K562 (cell line): ENCODE results near the gene FRMPD1. TPM values are rescaled to one million over a fixed set of nuclear protein-coding genes. Genes with fewer than 3 reads are reported as not detected.

Experiments used
- ATF6 ChIP-seq: sonication (generic); formaldehyde crosslinking; IDR thresholded peaks from 2 replicates; pipeline ENCODE4 v1.4.0; 2020; ENCODE audit warnings: mild to moderate bottlenecking, missing genetic modification reagents
- CHD2 ChIP-seq: IDR thresholded peaks from 2 replicates; pipeline ENCODE4 v1.6.1; 2011; ENCODE audit warnings: low read depth, low read length
- E2F6 ChIP-seq, 2 experiments: IDR thresholded peaks; 2 replicates each; pipeline ENCODE4 v1.6.1; 2011; ENCODE audit warnings: borderline replicate concordance in 1 of 2, control low read depth in 1 of 2, low read depth in 1 of 2, low read length in 1 of 2, mild to moderate bottlenecking in 1 of 2, mixed read lengths in 1 of 2, moderate library complexity in 1 of 2; ENCODE audit not compliant: insufficient read depth in 1 of 2, insufficient read length in 1 of 2, poor library complexity in 1 of 2, severe bottlenecking in 1 of 2; ENCODE audit errors: extremely low read depth in 1 of 2
- ESRRB ChIP-seq: fragments of 250-450 bp; sonication (Bioruptor Pico); IDR thresholded peaks from 2 replicates; pipeline ENCODE4 v1.5.0; 2020; ENCODE audit warnings: mild to moderate bottlenecking, moderate library complexity, borderline replicate concordance
- FOXJ2 ChIP-seq: fragments of 200-800 bp; sonication (Bioruptor generic); IDR thresholded peaks from 2 replicates; pipeline ENCODE4 v1.6.1; 2016; ENCODE audit warnings: missing genetic modification characterization, missing compliant biosample characterization
- GTF2E2 ChIP-seq: fragments of 200-800 bp; sonication (Bioruptor generic); IDR thresholded peaks from 2 replicates; pipeline ENCODE4 v1.6.1; 2016; ENCODE audit warnings: missing genetic modification characterization, missing compliant biosample characterization
- HMGXB4 ChIP-seq: sonication (generic); formaldehyde crosslinking; IDR thresholded peaks from 2 replicates; pipeline ENCODE4 v1.8.1; 2023; ENCODE audit warnings: mild to moderate bottlenecking, missing genetic modification reagents
- ILK ChIP-seq: fragments of 450-650 bp; IDR thresholded peaks from 2 replicates; pipeline ENCODE4 v1.6.1; 2016; ENCODE audit warnings: missing genetic modification characterization, low read depth, mild to moderate bottlenecking, missing compliant biosample characterization, moderate library complexity, borderline replicate concordance
- NUFIP1 ChIP-seq: fragments of 450-650 bp; IDR thresholded peaks from 2 replicates; pipeline ENCODE4 v1.6.1; 2018; ENCODE audit not compliant: partially characterized antibody
- POLR2A ChIP-seq: fragments of 450-650 bp; conservative IDR thresholded peaks from 2 replicates; pipeline ENCODE4 v1.6.1; 2016
- POLR2AphosphoS2 ChIP-seq: IDR thresholded peaks from 2 replicates; pipeline ENCODE4 v1.6.1; 2012; ENCODE audit warnings: low read length, improper control_type of control experiment
- PRPF4 ChIP-seq: fragments of 200-400 bp; formaldehyde crosslinking; IDR thresholded peaks from one replicate; pipeline ENCODE4 v1.6.1; 2017; ENCODE audit warnings: low read length, low read depth, mild to moderate bottlenecking; ENCODE audit not compliant: insufficient read depth, poor library complexity, severe bottlenecking
- SP2 ChIP-seq: IDR thresholded peaks from 2 replicates; pipeline ENCODE4 v1.6.1; 2011; ENCODE audit warnings: mild to moderate bottlenecking, low read depth, low read length, moderate library complexity; ENCODE audit not compliant: poor library complexity, severe bottlenecking; ENCODE audit errors: extremely low read depth
- ZNF197 ChIP-seq: fragments of 200-800 bp; sonication (Bioruptor generic); IDR thresholded peaks from 2 replicates; pipeline ENCODE4 v1.6.1; 2016; ENCODE audit warnings: low read depth, missing genetic modification characterization, missing compliant biosample characterization
- ZNF354B ChIP-seq: fragments of 250-450 bp; sonication (Bioruptor Pico); IDR thresholded peaks from 2 replicates; pipeline ENCODE4 v1.4.0; 2020
- ZNF436 ChIP-seq: fragments of 250-450, 450-650 bp; sonication (Bioruptor Pico); formaldehyde crosslinking; IDR thresholded peaks from 2 replicates; pipeline ENCODE4 v1.7.0; 2020; ENCODE audit warnings: mild to moderate bottlenecking
- ZNF444 ChIP-seq: fragments of 250-450 bp; sonication (Bioruptor Pico); IDR thresholded peaks from 2 replicates; pipeline ENCODE4 v1.4.0; 2020; ENCODE audit warnings: mild to moderate bottlenecking, moderate library complexity
- polyA plus RNA-seq, 8 experiments: library from polyadenylated mRNA; depleted of rRNA in 4 of 8; stranded (reverse) in 5 of 8; unstranded in 3 of 8; fragments of >200 nt; fragmentation: Nextera tagmentation in 2 of 8; fragmentation: Illumina TruSeq in 1 of 8; extraction: Ambion mirVana in 2 of 8; extraction: Trizol in 1 of 8; gene quantifications; 2 replicates each; pipeline versions ENCODE4 v1.2.1 to v1.2.3, GENCODE V29; 2011 to 2014; ENCODE audit warnings: inconsistent platforms in 1 of 8, missing spikeins in 1 of 8
- total RNA-seq, 7 experiments: library from RNA; depleted of rRNA in 6 of 7; stranded (reverse); fragments of >200 nt in 6 of 7; fragmentation: Illumina TruSeq in 2 of 7; extraction: Trizol in 2 of 7; gene quantifications; 2 replicates each; pipeline versions ENCODE4 v1.2.1 to v1.2.3, GENCODE V29; 2011 to 2021; ENCODE audit warnings: low replicate concordance in 1 of 7
- TF ChIP-seq, protein P1 (sequence below), 2 experiments: fragments of 150-350 bp in 1 of 2; IDR thresholded peaks; 2 replicates each; pipeline ENCODE4 v1.6.1; 2012 to 2016; ENCODE audit warnings: low read depth in 2 of 2, low read length in 2 of 2, mild to moderate bottlenecking in 1 of 2, moderate library complexity in 1 of 2

FRMPD1 gene
- total and polyA plus RNA-seq, 9 of the 15 experiments (the other 6 are each of a cell fraction or from before 2014, with no cell fraction given) = not detected

DNA sequence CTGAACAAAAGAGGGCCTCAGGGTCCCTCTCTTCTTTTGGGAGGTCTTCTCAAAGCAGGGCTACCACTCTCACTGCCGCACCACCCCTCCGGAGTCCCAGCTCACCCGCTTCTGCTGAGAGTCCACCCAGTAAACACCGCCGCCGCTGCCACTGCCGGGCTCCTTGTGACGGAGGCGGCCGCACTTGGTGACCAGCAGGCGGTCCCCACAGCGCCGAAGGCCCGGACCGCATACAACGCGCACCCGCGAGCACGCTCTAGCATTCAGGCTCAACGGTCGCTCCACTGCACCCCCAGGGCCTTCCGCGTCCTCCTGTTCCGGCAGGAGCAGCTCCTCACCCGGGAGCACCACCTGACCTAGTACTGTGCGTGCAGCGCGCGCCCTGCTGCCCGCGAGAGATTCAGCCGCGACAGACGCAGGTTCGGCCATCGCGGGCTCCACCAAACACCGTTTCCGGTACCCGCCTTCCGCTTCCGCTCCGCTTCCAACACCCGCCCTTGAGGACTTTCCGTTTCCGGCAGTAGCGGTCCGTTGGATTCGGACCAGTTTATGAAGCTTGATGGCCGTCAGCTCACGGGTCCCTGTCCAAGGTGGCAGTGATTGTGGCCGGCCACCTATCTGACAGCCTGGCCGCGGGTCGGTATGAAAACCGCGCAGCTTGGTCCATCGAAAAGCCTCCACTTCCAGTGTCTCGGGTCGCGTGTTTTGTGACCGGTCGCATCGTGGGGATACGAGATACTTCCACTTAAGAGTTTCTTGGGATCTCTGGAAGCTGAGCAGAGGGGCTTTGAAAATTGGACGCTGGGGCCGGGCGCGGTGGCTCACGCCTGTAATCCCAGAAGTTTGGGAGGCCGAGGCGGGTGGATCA lies 134.1 kb downstream of the FRMPD1 start, which contains the start of gene EXOSC3 (continued):
- TF ChIP-seq ZNF197 (CRISPR knock-in tag) (no peak), CHD2 (peak; percentile 76), GTF2E2 (tag) (peak; percentile 79; the same call in 1 of the 2 replicates), NUFIP1 (no peak), PRPF4 (no peak), ZNF444 (no peak), SP2 (peak; percentile 31), FOXJ2 (tag) (0 out of 2 replicates have a peak, but pooled peaks have one; percentile 40), ZNF436 (no peak), HMGXB4 (CRISPR knock-in tag) (peak; percentile 92; the same call in 1 of the 2 replicates), POLR2A (peak; percentile 98), ATF6 (CRISPR knock-in tag) (no peak; the same call in none of the 2 replicates), ESRRB (CRISPR knock-in tag) (no peak), ILK (tag) (no peak), POLR2AphosphoS2 (peak; percentile 73; the same call in 1 of the 2 replicates), ZNF354B (CRISPR knock-in tag) (no peak), E2F6 (IDR thresholded peaks at IDR 0.05; ENCODE audit: borderline replicate concordance in 1 of 2, extremely low read depth in 1 of 2, insufficient read depth in 1 of 2, insufficient read length in 1 of 2, low read depth in 1 of 2, low read length in 1 of 2, poor library complexity in 1 of 2, severe bottlenecking in 1 of 2) (peak; percentile 76 to 86)
- TF ChIP-seq, protein P1, sequence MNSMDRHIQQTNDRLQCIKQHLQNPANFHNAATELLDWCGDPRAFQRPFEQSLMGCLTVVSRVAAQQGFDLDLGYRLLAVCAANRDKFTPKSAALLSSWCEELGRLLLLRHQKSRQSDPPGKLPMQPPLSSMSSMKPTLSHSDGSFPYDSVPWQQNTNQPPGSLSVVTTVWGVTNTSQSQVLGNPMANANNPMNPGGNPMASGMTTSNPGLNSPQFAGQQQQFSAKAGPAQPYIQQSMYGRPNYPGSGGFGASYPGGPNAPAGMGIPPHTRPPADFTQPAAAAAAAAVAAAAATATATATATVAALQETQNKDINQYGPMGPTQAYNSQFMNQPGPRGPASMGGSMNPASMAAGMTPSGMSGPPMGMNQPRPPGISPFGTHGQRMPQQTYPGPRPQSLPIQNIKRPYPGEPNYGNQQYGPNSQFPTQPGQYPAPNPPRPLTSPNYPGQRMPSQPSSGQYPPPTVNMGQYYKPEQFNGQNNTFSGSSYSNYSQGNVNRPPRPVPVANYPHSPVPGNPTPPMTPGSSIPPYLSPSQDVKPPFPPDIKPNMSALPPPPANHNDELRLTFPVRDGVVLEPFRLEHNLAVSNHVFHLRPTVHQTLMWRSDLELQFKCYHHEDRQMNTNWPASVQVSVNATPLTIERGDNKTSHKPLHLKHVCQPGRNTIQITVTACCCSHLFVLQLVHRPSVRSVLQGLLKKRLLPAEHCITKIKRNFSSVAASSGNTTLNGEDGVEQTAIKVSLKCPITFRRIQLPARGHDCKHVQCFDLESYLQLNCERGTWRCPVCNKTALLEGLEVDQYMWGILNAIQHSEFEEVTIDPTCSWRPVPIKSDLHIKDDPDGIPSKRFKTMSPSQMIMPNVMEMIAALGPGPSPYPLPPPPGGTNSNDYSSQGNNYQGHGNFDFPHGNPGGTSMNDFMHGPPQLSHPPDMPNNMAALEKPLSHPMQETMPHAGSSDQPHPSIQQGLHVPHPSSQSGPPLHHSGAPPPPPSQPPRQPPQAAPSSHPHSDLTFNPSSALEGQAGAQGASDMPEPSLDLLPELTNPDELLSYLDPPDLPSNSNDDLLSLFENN (IDR thresholded peaks at IDR 0.05; ENCODE audit: low read depth in 2 of 2, low read length in 2 of 2) = no peak
